GM12872 (cell line): ENCODE measurements around the gene YBX2.

Experiments used
- TF ChIP-seq, protein P1 (sequence below): IDR thresholded peaks from 3 replicates; pipeline ENCODE4 v1.5.1; 2011; ENCODE audit warnings: low read depth, mild to moderate bottlenecking, low read length, moderate library complexity; ENCODE audit not compliant: insufficient read depth

YBX2 gene

DNA sequence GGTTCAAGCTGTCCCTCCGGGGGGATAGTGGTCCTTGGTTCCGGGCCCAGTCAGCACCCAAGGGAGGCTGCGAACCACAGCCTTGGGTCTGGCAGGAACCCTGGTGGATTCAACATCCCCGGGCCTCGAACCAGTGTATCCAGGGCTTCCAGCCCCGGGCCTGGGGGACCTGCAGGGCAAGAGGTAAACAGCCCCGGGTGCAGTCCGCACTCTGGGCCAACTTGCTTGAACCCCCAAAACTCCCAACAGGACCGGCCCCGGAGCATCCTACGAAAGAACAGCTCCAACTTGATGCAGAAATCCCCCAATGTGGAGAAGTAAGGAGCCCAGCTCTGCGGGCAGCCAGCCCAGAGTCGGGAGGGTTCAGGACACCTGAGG is 36.2 kb upstream of the YBX2 start:
- TF ChIP-seq, protein P1, sequence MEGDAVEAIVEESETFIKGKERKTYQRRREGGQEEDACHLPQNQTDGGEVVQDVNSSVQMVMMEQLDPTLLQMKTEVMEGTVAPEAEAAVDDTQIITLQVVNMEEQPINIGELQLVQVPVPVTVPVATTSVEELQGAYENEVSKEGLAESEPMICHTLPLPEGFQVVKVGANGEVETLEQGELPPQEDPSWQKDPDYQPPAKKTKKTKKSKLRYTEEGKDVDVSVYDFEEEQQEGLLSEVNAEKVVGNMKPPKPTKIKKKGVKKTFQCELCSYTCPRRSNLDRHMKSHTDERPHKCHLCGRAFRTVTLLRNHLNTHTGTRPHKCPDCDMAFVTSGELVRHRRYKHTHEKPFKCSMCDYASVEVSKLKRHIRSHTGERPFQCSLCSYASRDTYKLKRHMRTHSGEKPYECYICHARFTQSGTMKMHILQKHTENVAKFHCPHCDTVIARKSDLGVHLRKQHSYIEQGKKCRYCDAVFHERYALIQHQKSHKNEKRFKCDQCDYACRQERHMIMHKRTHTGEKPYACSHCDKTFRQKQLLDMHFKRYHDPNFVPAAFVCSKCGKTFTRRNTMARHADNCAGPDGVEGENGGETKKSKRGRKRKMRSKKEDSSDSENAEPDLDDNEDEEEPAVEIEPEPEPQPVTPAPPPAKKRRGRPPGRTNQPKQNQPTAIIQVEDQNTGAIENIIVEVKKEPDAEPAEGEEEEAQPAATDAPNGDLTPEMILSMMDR = no peak

DNA sequence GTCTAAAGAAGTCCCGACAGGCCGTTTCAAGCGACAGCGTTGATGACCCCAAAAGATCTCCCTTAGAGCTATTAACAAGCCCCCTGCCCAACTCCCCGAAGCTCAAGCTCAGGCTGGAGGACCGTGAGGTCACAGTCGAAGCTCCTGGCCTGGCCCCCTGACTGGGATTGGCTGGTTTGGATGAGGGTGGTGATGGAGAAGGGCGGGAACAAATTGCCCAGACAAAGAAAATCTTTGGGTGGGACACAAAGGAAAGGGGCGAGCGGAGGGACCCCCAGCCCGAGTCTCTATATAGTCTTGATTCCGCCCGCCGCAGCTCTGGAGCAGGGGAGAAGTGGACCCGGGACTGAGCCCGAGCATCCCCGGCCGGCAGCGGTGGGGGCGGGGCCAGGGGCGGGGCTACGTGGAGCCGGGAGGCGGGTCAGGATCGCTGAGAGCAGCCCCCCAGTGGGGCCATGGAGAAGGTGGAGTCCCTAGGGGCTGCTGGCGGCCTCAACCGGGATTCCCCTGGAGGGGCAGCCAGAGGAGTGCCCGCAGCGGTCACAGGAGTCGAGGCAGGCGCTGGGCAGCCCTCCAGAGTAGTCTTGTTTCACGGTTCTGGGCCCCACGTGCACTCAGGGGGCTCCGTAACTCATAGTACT is 35.7 kb upstream of the YBX2 start:
- TF ChIP-seq, protein P1 = no peak

DNA sequence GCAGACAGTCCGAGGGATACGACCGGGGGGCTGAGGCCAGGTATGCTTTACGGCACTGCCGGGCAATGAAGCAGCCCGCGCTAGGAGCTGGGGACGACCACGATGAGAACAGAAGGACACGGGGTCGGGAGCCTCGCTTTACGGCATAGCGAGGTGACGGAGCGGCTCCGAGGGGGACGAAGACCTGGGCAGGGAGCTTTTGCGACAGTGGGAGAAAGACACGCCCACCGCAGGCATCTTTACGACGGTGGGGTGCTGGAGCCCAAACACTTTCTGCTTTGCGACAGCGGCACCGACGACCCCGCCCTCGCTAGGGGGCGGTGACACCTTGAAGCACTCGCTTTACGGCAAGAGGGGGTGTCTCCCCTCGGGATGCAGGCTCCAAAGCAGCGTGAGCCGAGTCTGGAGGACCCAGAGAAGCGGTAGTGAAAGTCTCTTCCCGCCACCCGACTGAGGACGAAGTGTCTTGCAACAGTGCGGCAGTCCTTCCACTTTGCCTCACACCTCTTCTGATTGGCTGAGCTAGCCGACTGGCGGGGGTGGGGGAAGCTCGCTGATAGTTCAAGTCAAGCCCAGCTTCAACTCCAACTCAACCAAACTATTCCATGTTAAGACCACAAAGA is 35.0 kb upstream of the YBX2 start:
- TF ChIP-seq, protein P1 = no peak

DNA sequence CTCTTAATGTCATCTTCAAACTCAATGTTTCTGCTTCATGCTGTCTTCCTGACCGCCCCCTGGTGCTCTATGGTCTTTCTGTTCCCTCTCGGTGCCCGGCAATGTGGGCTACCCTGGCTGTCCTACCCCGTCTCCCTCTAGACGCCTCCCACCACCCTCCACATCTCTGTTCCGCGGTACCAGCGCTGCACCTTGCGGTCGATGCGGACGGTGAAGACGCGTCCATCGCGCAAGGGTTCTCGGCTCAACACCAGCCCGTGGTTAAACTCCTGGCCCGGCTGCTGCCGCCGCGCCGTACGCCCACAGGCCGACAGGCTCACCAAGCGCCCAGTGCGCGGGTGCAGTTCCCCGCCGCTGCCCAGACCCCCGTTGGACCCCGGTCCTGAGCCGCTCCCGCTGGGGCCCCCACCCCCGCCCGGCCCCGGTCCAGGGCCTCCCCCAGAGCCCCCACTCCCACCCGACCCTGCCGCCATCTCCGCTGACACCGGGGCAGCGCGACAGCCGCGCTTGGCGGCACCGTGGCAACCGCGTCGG is 34.5 kb upstream of the YBX2 start, which contains the start of gene NEURL4:
TSS of gene NEURL4 (minus strand) at position 496 of the 534 bp plus-strand sequence. CDS start at position 473, 23 bp downstream.
- TF ChIP-seq, protein P1 = no peak

DNA sequence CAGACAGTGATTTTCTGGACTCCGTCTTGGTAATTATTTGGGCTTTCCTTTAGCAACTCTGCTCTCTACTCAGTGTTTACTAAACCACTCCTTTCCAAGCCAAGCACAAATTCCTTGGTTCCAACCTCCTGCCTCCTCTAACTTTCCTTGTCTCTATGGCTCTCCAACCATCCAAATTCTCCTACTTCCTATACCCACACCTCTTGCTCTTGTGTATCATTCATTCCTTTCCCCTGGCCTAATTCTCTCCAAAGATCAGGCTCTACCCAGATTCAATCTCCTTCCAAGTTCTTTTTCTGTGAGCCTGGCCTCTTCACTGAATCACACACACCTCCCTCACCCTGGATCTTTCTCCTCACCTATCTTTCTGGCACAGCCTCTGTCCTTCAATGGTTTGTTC is 33.6 kb upstream of the YBX2 start:
- TF ChIP-seq, protein P1 = no peak

DNA sequence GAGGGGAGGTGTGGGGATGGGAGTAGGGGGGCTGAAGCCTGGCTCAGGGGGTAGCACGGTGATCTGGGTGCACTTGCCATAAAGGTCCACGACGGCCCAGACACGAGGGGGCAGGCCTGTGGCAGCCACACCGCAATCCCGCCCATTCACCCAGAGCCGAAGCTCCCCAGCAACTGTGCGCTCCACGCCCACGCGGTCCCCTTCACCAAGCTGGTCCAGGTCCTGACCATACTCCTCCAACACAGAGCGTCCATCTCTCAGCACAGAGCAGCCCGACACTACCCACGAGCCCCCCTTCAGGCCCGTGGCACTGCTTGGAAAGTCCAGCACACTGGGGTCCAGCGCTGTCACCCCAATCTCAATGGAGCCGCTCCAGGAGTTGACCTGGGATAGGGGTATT is 33.1 kb upstream of the YBX2 start:
- TF ChIP-seq, protein P1 = no peak

DNA sequence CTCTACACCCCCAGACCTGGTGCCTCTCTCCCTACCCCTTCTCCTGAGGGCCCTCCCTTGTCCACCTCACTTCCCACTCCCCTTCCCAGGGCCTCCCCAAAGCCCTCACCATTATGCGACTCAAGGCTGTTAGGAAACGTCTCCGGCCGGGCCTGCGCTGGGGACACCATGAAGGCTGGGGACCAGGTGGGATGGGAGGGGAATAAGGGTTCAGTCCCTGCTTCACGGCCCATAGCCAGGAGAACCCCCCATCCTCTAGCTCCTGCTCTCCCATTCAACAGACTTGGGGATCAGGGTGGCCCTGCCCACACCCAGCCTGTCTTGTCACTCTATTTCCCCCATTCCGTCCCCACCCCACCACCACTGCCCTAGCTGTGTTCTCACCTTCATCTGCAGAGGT is 32.6 kb upstream of the YBX2 start:
- TF ChIP-seq, protein P1 = no peak
